ENCODE results near the gene KDM6A.
"Not testable (repeated sequence)": the region's sequence is repeated elsewhere in the genome, so short reads cannot be mapped to it uniquely, and the experiment has no call there.

GRCh38 chrX:45073011-45073410, 200.0 kb downstream of the KDM6A start:
- not testable (repeated sequence) for TF ChIP-seq PPARA (CRISPR knock-in tag; IDR thresholded peaks at IDR 0.05; ENCODE audit: borderline replicate concordance); SNAI2 (CRISPR knock-in tag; IDR thresholded peaks at IDR 0.05); PATZ1 (CRISPR knock-in tag; IDR thresholded peaks at IDR 0.05; ENCODE audit: borderline replicate concordance)
- TF ChIP-seq, protein P1, sequence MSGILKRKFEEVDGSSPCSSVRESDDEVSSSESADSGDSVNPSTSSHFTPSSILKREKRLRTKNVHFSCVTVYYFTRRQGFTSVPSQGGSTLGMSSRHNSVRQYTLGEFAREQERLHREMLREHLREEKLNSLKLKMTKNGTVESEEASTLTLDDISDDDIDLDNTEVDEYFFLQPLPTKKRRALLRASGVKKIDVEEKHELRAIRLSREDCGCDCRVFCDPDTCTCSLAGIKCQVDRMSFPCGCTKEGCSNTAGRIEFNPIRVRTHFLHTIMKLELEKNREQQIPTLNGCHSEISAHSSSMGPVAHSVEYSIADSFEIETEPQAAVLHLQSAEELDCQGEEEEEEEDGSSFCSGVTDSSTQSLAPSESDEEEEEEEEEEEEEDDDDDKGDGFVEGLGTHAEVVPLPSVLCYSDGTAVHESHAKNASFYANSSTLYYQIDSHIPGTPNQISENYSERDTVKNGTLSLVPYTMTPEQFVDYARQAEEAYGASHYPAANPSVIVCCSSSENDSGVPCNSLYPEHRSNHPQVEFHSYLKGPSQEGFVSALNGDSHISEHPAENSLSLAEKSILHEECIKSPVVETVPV (CRISPR knock-in tag; IDR thresholded peaks at IDR 0.05) = not testable (repeated sequence)

Data from SK-N-SH treated with all-trans-retinoic acid at 6 μM for 48 hours (cell line).